ENCODE results near the gene TADA2A.
"Not testable (repeated sequence)": the region's sequence is repeated elsewhere in the genome, so short reads cannot be mapped to it uniquely, and the experiment has no call there.

TADA2A gene

GRCh38 chr17:37507111-37507510 lies 100.4 kb downstream of the TADA2A start:
- Histone ChIP-seq H3K4me3 (ENCODE audit: insufficient read length, low read depth) (no peak overlapping the region), H3K9me3 (ENCODE audit: insufficient read depth, low read length) (no peaks in the 10 kb centered on the region), H3K36me3 (ENCODE audit: insufficient read depth, insufficient read length, low read length) (peaks cover 30% of the 10 kb centered on the region), H3K9ac (ENCODE audit: insufficient read length, low read depth) (no peak overlapping the region), H3K27me3 (ENCODE audit: insufficient read depth, insufficient read length) (no peaks in the 10 kb centered on the region), H3K4me1 (ENCODE audit: insufficient read depth, insufficient read length) (peaks cover 3% of the 10 kb centered on the region)
- DNase-seq (ENCODE audit: low read depth, low spot score), result no peak
- TF ChIP-seq SUZ12 (IDR thresholded peaks at IDR 0.05; ENCODE audit: extremely low read depth, insufficient read depth, insufficient read length), result no peak
- no peak for TF ChIP-seq ZNF274 (IDR thresholded peaks at IDR 0.05; ENCODE audit: low read depth, low read length)
- no peak for TF ChIP-seq YY1 (IDR thresholded peaks at IDR 0.05; ENCODE audit: insufficient read depth, insufficient read length)

GRCh38 chr17:37510056-37510455 lies 103.4 kb downstream of the TADA2A start:
- no peaks in the 10 kb centered on the region for H3K27me3 ChIP-seq (ENCODE audit: insufficient read depth, insufficient read length)
- no peak overlapping the region for H3K4me3 ChIP-seq (ENCODE audit: insufficient read length, low read depth)
- peaks cover 3% of the 10 kb centered on the region for H3K4me1 ChIP-seq (ENCODE audit: insufficient read depth, insufficient read length)
- no peaks in the 10 kb centered on the region for H3K9me3 ChIP-seq (ENCODE audit: insufficient read depth, low read length)
- no peak for DNase-seq (ENCODE audit: low read depth, low spot score)
- peaks cover 45% of the 10 kb centered on the region for H3K36me3 ChIP-seq (ENCODE audit: insufficient read depth, insufficient read length, low read length)
- H3K9ac ChIP-seq (ENCODE audit: insufficient read length, low read depth), result no peak overlapping the region
- no peak for TF ChIP-seq ZNF274 (IDR thresholded peaks at IDR 0.05; ENCODE audit: low read depth, low read length)
- TF ChIP-seq YY1 (IDR thresholded peaks at IDR 0.05; ENCODE audit: insufficient read depth, insufficient read length), result no peak
- TF ChIP-seq SUZ12 (IDR thresholded peaks at IDR 0.05; ENCODE audit: extremely low read depth, insufficient read depth, insufficient read length), result no peak

- not testable (repeated sequence) for DNase-seq (ENCODE audit: low read depth, low spot score); H3K9me3 ChIP-seq (ENCODE audit: insufficient read depth, low read length); H3K27me3 ChIP-seq (ENCODE audit: insufficient read depth, insufficient read length); H3K4me3 ChIP-seq (ENCODE audit: insufficient read length, low read depth); H3K9ac ChIP-seq (ENCODE audit: insufficient read length, low read depth); H3K4me1 ChIP-seq (ENCODE audit: insufficient read depth, insufficient read length)
- H3K36me3 ChIP-seq (ENCODE audit: insufficient read depth, insufficient read length, low read length), result peaks cover 45% of the 10 kb centered on the region
These were observed 105.0 kb downstream of the TADA2A start for GRCh38 chr17:37511642-37512041.

- Histone ChIP-seq H3K9me3 (ENCODE audit: insufficient read depth, low read length) (no peaks in the 10 kb centered on the region), H3K9ac (ENCODE audit: insufficient read length, low read depth) (no peak overlapping the region), H3K36me3 (ENCODE audit: insufficient read depth, insufficient read length, low read length) (peaks cover 45% of the 10 kb centered on the region), H3K4me3 (ENCODE audit: insufficient read length, low read depth) (no peak overlapping the region), H3K4me1 (ENCODE audit: insufficient read depth, insufficient read length) (no peaks in the 10 kb centered on the region), H3K27me3 (ENCODE audit: insufficient read depth, insufficient read length) (no peaks in the 10 kb centered on the region)
- no peak for DNase-seq (ENCODE audit: low read depth, low spot score)
- no peak for TF ChIP-seq YY1 (IDR thresholded peaks at IDR 0.05; ENCODE audit: insufficient read depth, insufficient read length)
- no peak for TF ChIP-seq SUZ12 (IDR thresholded peaks at IDR 0.05; ENCODE audit: extremely low read depth, insufficient read depth, insufficient read length)
- no peak for TF ChIP-seq ZNF274 (IDR thresholded peaks at IDR 0.05; ENCODE audit: low read depth, low read length)
These were observed 105.9 kb downstream of the TADA2A start for GRCh38 chr17:37512442-37513068.

- H3K27me3 ChIP-seq (ENCODE audit: insufficient read depth, insufficient read length), result no peaks in the 10 kb centered on the region
- H3K9me3 ChIP-seq (ENCODE audit: insufficient read depth, low read length), result no peaks in the 10 kb centered on the region
- H3K4me1 ChIP-seq (ENCODE audit: insufficient read depth, insufficient read length), result no peaks in the 10 kb centered on the region
- no peak for TF ChIP-seq YY1 (IDR thresholded peaks at IDR 0.05; ENCODE audit: insufficient read depth, insufficient read length)
- no peak for TF ChIP-seq ZNF274 (IDR thresholded peaks at IDR 0.05; ENCODE audit: low read depth, low read length)
- no peak for TF ChIP-seq SUZ12 (IDR thresholded peaks at IDR 0.05; ENCODE audit: extremely low read depth, insufficient read depth, insufficient read length)
- no peak overlapping the region for H3K9ac ChIP-seq (ENCODE audit: insufficient read length, low read depth)
- peaks cover 51% of the 10 kb centered on the region for H3K36me3 ChIP-seq (ENCODE audit: insufficient read depth, insufficient read length, low read length)
- no peak for DNase-seq (ENCODE audit: low read depth, low spot score)
- no peak overlapping the region for H3K4me3 ChIP-seq (ENCODE audit: insufficient read length, low read depth)
These were observed 107.0 kb downstream of the TADA2A start for GRCh38 chr17:37513711-37514110.

- peaks cover 56% of the 10 kb centered on the region for H3K36me3 ChIP-seq (ENCODE audit: insufficient read depth, insufficient read length, low read length)
- H3K9me3 ChIP-seq (ENCODE audit: insufficient read depth, low read length), result no peaks in the 10 kb centered on the region
- no peak for DNase-seq (ENCODE audit: low read depth, low spot score)
- no peaks in the 10 kb centered on the region for H3K27me3 ChIP-seq (ENCODE audit: insufficient read depth, insufficient read length)
- no peak overlapping the region for H3K9ac ChIP-seq (ENCODE audit: insufficient read length, low read depth)
- TF ChIP-seq YY1 (IDR thresholded peaks at IDR 0.05; ENCODE audit: insufficient read depth, insufficient read length) (no peak), ZNF274 (IDR thresholded peaks at IDR 0.05; ENCODE audit: low read depth, low read length) (no peak), SUZ12 (IDR thresholded peaks at IDR 0.05; ENCODE audit: extremely low read depth, insufficient read depth, insufficient read length) (no peak)
- H3K4me1 ChIP-seq (ENCODE audit: insufficient read depth, insufficient read length), result no peaks in the 10 kb centered on the region
- H3K4me3 ChIP-seq (ENCODE audit: insufficient read length, low read depth), result no peak overlapping the region
These were observed 109.5 kb downstream of the TADA2A start for GRCh38 chr17:37516127-37516571.

- H3K9ac ChIP-seq (ENCODE audit: insufficient read length, low read depth), result no peak overlapping the region
- no peaks in the 10 kb centered on the region for H3K4me1 ChIP-seq (ENCODE audit: insufficient read depth, insufficient read length)
- H3K9me3 ChIP-seq (ENCODE audit: insufficient read depth, low read length), result no peaks in the 10 kb centered on the region
- TF ChIP-seq YY1 (IDR thresholded peaks at IDR 0.05; ENCODE audit: insufficient read depth, insufficient read length), result no peak
- no peak for TF ChIP-seq SUZ12 (IDR thresholded peaks at IDR 0.05; ENCODE audit: extremely low read depth, insufficient read depth, insufficient read length)
- TF ChIP-seq ZNF274 (IDR thresholded peaks at IDR 0.05; ENCODE audit: low read depth, low read length), result no peak
- peaks cover 47% of the 10 kb centered on the region for H3K36me3 ChIP-seq (ENCODE audit: insufficient read depth, insufficient read length, low read length)
- no peaks in the 10 kb centered on the region for H3K27me3 ChIP-seq (ENCODE audit: insufficient read depth, insufficient read length)
- no peak for DNase-seq (ENCODE audit: low read depth, low spot score)
- H3K4me3 ChIP-seq (ENCODE audit: insufficient read length, low read depth), result no peak overlapping the region
These were observed 111.2 kb downstream of the TADA2A start for GRCh38 chr17:37517881-37518280.

Measured in NT2/D1 (cell line).